GM23338 (cell line): Measurements from ENCODE around the gene AOC1. TPM values are rescaled to one million over a fixed set of nuclear protein-coding genes. Genes with fewer than 3 reads are reported as not detected.

Experiments
- ATAC-seq: fragments of 200-7000 bp; cut with Tn5 transposase; 3 replicates; pipeline ENCODE4 v1.9.1; 2020
- DNase-seq: peaks from one replicate; pipeline ENCODE4 v3.0.0-alpha.2; 2015; ENCODE audit warnings: low spot score
- H2AFZ ChIP-seq: fragments of 200-600 bp; sonication (generic); 2 replicates; pipeline ENCODE4 v1.8.0; 2016; ENCODE audit warnings: antibody characterized with exemption, mild to moderate bottlenecking, moderate library complexity
- H3F3A ChIP-seq: fragments of 200-600 bp; sonication (generic); replicated peaks from 2 replicates; pipeline ENCODE4 v1.8.0; 2017; ENCODE audit warnings: antibody characterized with exemption, mixed run types, low read depth
- H3K27ac ChIP-seq: fragments of 200-600 bp; sonication (generic); 2 replicates; pipeline ENCODE4 v1.6.1; 2016; ENCODE audit warnings: low read depth
- H3K27me3 ChIP-seq: fragments of 200-600 bp; sonication (generic); 2 replicates; pipeline ENCODE4 v1.8.0; 2016; ENCODE audit warnings: mild to moderate bottlenecking, mixed run types, moderate library complexity; ENCODE audit not compliant: insufficient read depth
- H3K36me3 ChIP-seq: fragments of 200-600 bp; sonication (generic); 2 replicates; pipeline ENCODE4 v1.8.0; 2016; ENCODE audit warnings: mild to moderate bottlenecking; ENCODE audit not compliant: insufficient read depth
- H3K4me1 ChIP-seq: fragments of 200-600 bp; sonication (generic); 2 replicates; pipeline ENCODE4 v1.8.0; 2016; ENCODE audit warnings: mild to moderate bottlenecking, moderate library complexity; ENCODE audit not compliant: insufficient read depth
- H3K4me2 ChIP-seq: fragments of 200-600 bp; sonication (generic); 2 replicates; pipeline ENCODE4 v1.7.1; 2017; ENCODE audit warnings: mixed run types
- H3K4me3 ChIP-seq: fragments of 200-600 bp; sonication (generic); 2 replicates; pipeline ENCODE4 v1.6.1; 2016; ENCODE audit warnings: mixed run types
- H3K79me2 ChIP-seq: fragments of 200-600 bp; sonication (generic); replicated peaks from 2 replicates; pipeline ENCODE4 v1.8.0; 2017; ENCODE audit warnings: mild to moderate bottlenecking; ENCODE audit not compliant: insufficient read depth
- H3K9me2 ChIP-seq: fragments of 200-600 bp; sonication (generic); 2 replicates; pipeline ENCODE4 v1.8.0; 2017; ENCODE audit not compliant: insufficient read depth
- H4K20me1 ChIP-seq: fragments of 200-600 bp; sonication (generic); replicated peaks from 2 replicates; pipeline ENCODE4 v1.8.0; 2017; ENCODE audit warnings: mild to moderate bottlenecking; ENCODE audit not compliant: insufficient read depth
- H3K27ac Mint-ChIP-seq: 2 replicates; pipeline ENCODE4 v1.8.0; 2020; ENCODE audit warnings: inconsistent platforms, mild to moderate bottlenecking, moderate library complexity, mixed read lengths
- H3K27me3 Mint-ChIP-seq: 3 replicates; pipeline ENCODE4 v1.8.0; 2022; ENCODE audit warnings: low read depth, mild to moderate bottlenecking, moderate library complexity, mixed read lengths, inconsistent platforms; ENCODE audit not compliant: insufficient read depth, poor library complexity
- H3K36me3 Mint-ChIP-seq: 3 replicates; pipeline ENCODE4 v1.8.0; 2021; ENCODE audit warnings: low read depth, mild to moderate bottlenecking, inconsistent platforms, moderate library complexity, mixed read lengths
- H3K4me1 Mint-ChIP-seq: 3 replicates; pipeline ENCODE4 v1.8.0; 2020; ENCODE audit warnings: mild to moderate bottlenecking, inconsistent platforms, mixed read lengths
- H3K4me3 Mint-ChIP-seq: 3 replicates; pipeline ENCODE4 v1.8.0; 2021; ENCODE audit warnings: moderate library complexity, mild to moderate bottlenecking, inconsistent platforms, mixed read lengths
- H3K9me3 Mint-ChIP-seq: 3 replicates; pipeline ENCODE4 v1.8.0; 2020; ENCODE audit warnings: moderate library complexity, mild to moderate bottlenecking, inconsistent platforms, mixed read lengths
- CREB1 ChIP-seq: fragments of 250-450 bp; sonication (Bioruptor Pico); IDR thresholded peaks from 2 replicates; pipeline ENCODE4 v1.5.0; 2020; ENCODE audit warnings: low read depth, mild to moderate bottlenecking, moderate library complexity
- ETS1 ChIP-seq: IDR thresholded peaks from 2 replicates; pipeline ENCODE4 v1.6.1; 2016; ENCODE audit warnings: antibody characterized with exemption
- EZH2 ChIP-seq: fragments of 200-600 bp; sonication (generic); IDR thresholded peaks from one replicate; pipeline ENCODE4 v1.8.0; 2017; ENCODE audit warnings: antibody characterized with exemption, mild to moderate bottlenecking, low read depth; ENCODE audit not compliant: unreplicated experiment
- EZH2phosphoT487 ChIP-seq: fragments of 200-600 bp; sonication (generic); IDR thresholded peaks from one replicate; pipeline ENCODE4 v1.8.1; 2018; ENCODE audit warnings: antibody characterized with exemption; ENCODE audit not compliant: unreplicated experiment
- JUNB ChIP-seq: IDR thresholded peaks from one replicate; pipeline ENCODE4 v1.6.1; 2016; ENCODE audit warnings: antibody characterized with exemption; ENCODE audit not compliant: unreplicated experiment
- NANOG ChIP-seq: IDR thresholded peaks from 2 replicates; pipeline ENCODE4 v1.6.1; 2016; ENCODE audit warnings: antibody characterized with exemption, borderline replicate concordance
- POLR2AphosphoS5 ChIP-seq: IDR thresholded peaks from 2 replicates; pipeline ENCODE4 v1.6.1; 2016; ENCODE audit warnings: antibody characterized with exemption, low read depth
- STAT1 ChIP-seq: IDR thresholded peaks from one replicate; pipeline ENCODE4 v1.6.1; 2016; ENCODE audit warnings: antibody characterized with exemption; ENCODE audit not compliant: unreplicated experiment
- ZNF114 ChIP-seq: fragments of 250-450 bp; sonication (Bioruptor Pico); IDR thresholded peaks from 2 replicates; pipeline ENCODE4 v1.5.0; 2020; ENCODE audit warnings: mild to moderate bottlenecking, moderate library complexity
- ZNF331 ChIP-seq: fragments of 250-450 bp; sonication (Bioruptor Pico); IDR thresholded peaks from 2 replicates; pipeline ENCODE4 v1.5.0; 2020; ENCODE audit warnings: low read depth, mild to moderate bottlenecking, moderate library complexity
- ZNF462 ChIP-seq: fragments of 250-450 bp; sonication (Bioruptor Pico); IDR thresholded peaks from 2 replicates; pipeline ENCODE4 v1.5.0; 2020; ENCODE audit warnings: mild to moderate bottlenecking, moderate library complexity
- polyA plus RNA-seq: library from polyadenylated mRNA; unstranded; fragments of >200 nt; fragmentation: Nextera tagmentation; extraction: Ambion mirVana; gene quantifications from 2 replicates; pipeline ENCODE4 v1.2.1, GENCODE V29; 2016
- total RNA-seq: library from RNA; depleted of rRNA; stranded (reverse); fragments of >200 nt; shearing (Covaris generic); gene quantifications from 2 replicates; pipeline ENCODE4 v1.2.3, GENCODE V29; 2014
- TF ChIP-seq, protein P1 (sequence below): IDR thresholded peaks from one replicate; pipeline ENCODE4 v1.6.1; 2018; ENCODE audit warnings: antibody characterized with exemption; ENCODE audit not compliant: unreplicated experiment

Gene AOC1
- total and polyA plus RNA-seq, 2 experiments from 2014 or later = not detected

DNA sequence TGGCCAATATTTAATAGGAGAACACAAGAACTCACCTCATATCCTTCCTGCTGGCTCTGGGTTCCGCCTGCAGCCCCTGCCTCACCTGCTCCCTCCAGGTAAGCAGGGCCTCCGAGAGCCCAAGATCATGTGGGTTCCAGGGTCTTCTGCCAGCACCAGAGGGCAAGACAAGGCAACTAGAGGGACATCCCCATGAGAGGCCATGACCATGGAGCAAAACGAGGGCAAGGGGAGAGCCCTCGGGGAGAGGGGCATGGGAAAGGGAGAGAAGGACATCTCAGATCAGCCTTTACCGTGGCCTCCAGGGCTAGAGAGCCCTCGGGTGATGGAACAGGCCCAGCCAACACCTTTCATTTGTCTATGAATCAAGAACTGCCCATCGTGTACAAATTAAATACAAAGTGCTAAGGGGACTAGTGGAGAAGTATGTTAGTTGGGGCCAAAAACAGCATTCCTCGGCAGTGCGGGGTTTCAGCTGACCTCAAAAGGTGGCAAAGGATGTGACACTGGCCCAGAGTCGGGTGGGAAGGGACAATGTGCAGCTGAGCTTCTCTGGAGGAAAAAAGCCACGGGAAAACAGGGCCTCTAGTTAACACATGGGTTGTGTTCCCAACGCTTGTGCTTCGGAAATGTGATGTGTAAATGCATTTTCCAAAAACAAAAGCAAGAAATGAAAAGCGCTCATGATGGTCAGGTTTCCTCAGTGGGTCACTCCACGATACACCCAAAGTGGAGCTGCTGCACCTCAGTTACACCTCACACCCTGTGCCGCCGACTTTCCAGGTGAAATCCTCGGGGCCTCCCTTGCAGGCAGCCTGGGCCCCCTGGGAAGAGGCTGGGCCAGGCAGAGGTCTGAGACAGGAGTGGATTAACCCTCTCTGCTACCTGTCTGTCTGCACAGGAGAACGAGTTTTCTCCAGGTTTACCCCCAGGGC is 2.0 kb downstream of the AOC1 start (continued):
- TF ChIP-seq ZNF462 (CRISPR knock-in tag) = no peak
- TF ChIP-seq ZNF114 (CRISPR knock-in tag) = no peak
- no peak for TF ChIP-seq POLR2AphosphoS5
- TF ChIP-seq JUNB = no peak
- no peak for TF ChIP-seq ETS1
- TF ChIP-seq NANOG = no peak
- no peak for TF ChIP-seq CREB1 (CRISPR knock-in tag)

GRCh38 chr7:150855046-150855445 is 2.7 kb downstream of the AOC1 start:
- Mint-ChIP-seq H3K36me3 (no peaks in the 10 kb centered on the region), H3K27ac (no peak overlapping the region), H3K9me3 (no peaks in the 10 kb centered on the region), H3K27me3 (peaks cover 6% of the 10 kb centered on the region), H3K4me3 (no peak overlapping the region), H3K4me1 (peaks cover 5% of the 10 kb centered on the region; the same call in 2 of the 3 replicates)
- no peak overlapping the region for H3K4me2 ChIP-seq
- H3F3A ChIP-seq = no peaks in the 10 kb centered on the region
- H3K4me1 ChIP-seq = peaks cover 3% of the 10 kb centered on the region; the same call in 1 of the 2 replicates
- H3K27me3 ChIP-seq = no peaks in the 10 kb centered on the region
- ATAC-seq (no peak; the same call in 2 of the 3 replicates), DNase-seq (no peak)
- H3K4me3 ChIP-seq = no peak overlapping the region
- no peak overlapping the region for H2AFZ ChIP-seq
- no peak overlapping the region for H3K27ac ChIP-seq
- H3K9me2 ChIP-seq = no peaks in the 10 kb centered on the region
- H3K79me2 ChIP-seq = no peaks in the 10 kb centered on the region
- H4K20me1 ChIP-seq = no peaks in the 10 kb centered on the region
- H3K36me3 ChIP-seq = no peaks in the 10 kb centered on the region
- TF ChIP-seq POLR2AphosphoS5 = no peak
- TF ChIP-seq CREB1 (CRISPR knock-in tag) = no peak
- no peak for TF ChIP-seq NANOG
- TF ChIP-seq, protein P1, sequence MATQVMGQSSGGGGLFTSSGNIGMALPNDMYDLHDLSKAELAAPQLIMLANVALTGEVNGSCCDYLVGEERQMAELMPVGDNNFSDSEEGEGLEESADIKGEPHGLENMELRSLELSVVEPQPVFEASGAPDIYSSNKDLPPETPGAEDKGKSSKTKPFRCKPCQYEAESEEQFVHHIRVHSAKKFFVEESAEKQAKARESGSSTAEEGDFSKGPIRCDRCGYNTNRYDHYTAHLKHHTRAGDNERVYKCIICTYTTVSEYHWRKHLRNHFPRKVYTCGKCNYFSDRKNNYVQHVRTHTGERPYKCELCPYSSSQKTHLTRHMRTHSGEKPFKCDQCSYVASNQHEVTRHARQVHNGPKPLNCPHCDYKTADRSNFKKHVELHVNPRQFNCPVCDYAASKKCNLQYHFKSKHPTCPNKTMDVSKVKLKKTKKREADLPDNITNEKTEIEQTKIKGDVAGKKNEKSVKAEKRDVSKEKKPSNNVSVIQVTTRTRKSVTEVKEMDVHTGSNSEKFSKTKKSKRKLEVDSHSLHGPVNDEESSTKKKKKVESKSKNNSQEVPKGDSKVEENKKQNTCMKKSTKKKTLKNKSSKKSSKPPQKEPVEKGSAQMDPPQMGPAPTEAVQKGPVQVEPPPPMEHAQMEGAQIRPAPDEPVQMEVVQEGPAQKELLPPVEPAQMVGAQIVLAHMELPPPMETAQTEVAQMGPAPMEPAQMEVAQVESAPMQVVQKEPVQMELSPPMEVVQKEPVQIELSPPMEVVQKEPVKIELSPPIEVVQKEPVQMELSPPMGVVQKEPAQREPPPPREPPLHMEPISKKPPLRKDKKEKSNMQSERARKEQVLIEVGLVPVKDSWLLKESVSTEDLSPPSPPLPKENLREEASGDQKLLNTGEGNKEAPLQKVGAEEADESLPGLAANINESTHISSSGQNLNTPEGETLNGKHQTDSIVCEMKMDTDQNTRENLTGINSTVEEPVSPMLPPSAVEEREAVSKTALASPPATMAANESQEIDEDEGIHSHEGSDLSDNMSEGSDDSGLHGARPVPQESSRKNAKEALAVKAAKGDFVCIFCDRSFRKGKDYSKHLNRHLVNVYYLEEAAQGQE = no peak
- no peak for TF ChIP-seq STAT1
- TF ChIP-seq ZNF331 (CRISPR knock-in tag) = no peak
- TF ChIP-seq JUNB = no peak
- no peak for TF ChIP-seq EZH2phosphoT487
- no peak for TF ChIP-seq EZH2
- no peak for TF ChIP-seq ETS1
